GM12874 (cell line): ENCODE measurements around the gene CTNNA3.

Experiments
- CTCF ChIP-seq: IDR thresholded peaks from 2 replicates; pipeline ENCODE4 v1.5.1; 2011; ENCODE audit warnings: low read depth, mild to moderate bottlenecking, control low read depth, low read length, moderate library complexity; ENCODE audit not compliant: insufficient read depth

Gene CTNNA3

GRCh38 chr10:66999762-67000545 lies 696.0 kb downstream of the CTNNA3 start:
- no peak for TF ChIP-seq CTCF

GRCh38 chr10:66996996-66997395 lies 699.0 kb downstream of the CTNNA3 start:
- TF ChIP-seq CTCF, result no peak

- TF ChIP-seq CTCF, result no peak
These were observed 705.7 kb downstream of the CTNNA3 start for GRCh38 chr10:66990143-66990830.

GRCh38 chr10:66983475-66983818 lies 712.5 kb downstream of the CTNNA3 start:
- TF ChIP-seq CTCF, result no peak

GRCh38 chr10:66982792-66983474 lies 713.1 kb downstream of the CTNNA3 start:
- no peak for TF ChIP-seq CTCF

- TF ChIP-seq CTCF, result no peak
These were observed 714.0 kb downstream of the CTNNA3 start for GRCh38 chr10:66982053-66982420.

GRCh38 chr10:66981361-66982052 lies 714.5 kb downstream of the CTNNA3 start:
- TF ChIP-seq CTCF, result no peak
